Measurements from ENCODE around the gene KIFC3.

GRCh38 chr16:57764006-57764340 lies 38.3 kb downstream of the KIFC3 start:
- no peak for TF ChIP-seq CTCF (IDR thresholded peaks at IDR 0.05; ENCODE audit: low read depth, low read length)
- no peak for TF ChIP-seq EZH2phosphoT487 (IDR thresholded peaks at IDR 0.05; ENCODE audit: low read depth)

All from OCI-LY3 (cell line).